GM21723 (cell line): Measurements from ENCODE around the gene PAN3.
"Not testable (repeated sequence)": the region's sequence is repeated elsewhere in the genome, so short reads cannot be mapped to it uniquely, and the experiment has no call there.

Source experiments
- ATAC-seq: cut with Tn5 transposase; IDR thresholded peaks from one replicate; pipeline ENCODE4 v1.9.1; 2021; ENCODE audit warnings: mild to moderate bottlenecking, moderate library complexity; ENCODE audit not compliant: unreplicated experiment

The PAN3 gene

DNA sequence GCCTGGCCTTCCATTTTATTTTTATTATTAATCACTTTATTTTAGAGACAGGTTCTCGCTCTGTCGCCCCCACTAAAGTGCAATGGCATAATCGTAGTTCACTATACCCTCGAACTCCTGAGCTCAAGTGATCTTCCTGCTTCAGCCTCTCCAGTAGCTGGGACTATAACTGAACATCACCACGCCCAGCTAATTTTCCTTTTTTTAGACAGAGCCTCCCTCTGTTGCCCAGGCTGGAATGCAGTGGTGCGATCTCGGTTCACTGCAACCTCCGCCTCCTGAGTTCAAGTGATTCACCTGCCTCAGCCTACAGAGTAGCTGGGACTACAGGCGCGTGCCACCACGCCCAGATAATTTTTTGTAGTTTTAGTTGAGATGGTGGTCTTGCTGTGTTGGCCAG, 6.7 kb upstream of the PAN3 start:
- ATAC-seq: no peak

DNA sequence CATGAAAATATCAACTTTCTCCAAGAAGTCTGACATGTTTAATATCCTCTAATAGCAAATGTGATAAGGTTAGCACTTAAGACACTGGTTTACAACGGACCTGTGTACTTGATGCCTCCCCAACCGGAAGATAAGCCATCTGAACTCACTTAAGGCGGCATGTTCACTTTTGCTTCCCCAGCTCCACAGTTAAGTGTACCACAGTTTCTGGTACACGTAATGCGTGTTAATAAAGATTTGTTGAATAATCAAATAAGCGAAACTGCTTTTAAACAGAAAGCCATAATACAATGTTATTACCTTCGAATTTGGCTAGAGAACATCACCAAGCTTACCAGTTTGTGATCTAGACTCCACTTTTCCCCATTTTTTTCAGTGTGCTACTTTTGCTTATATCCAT, 1.4 kb upstream of the PAN3 start:
- ATAC-seq: no peak

DNA sequence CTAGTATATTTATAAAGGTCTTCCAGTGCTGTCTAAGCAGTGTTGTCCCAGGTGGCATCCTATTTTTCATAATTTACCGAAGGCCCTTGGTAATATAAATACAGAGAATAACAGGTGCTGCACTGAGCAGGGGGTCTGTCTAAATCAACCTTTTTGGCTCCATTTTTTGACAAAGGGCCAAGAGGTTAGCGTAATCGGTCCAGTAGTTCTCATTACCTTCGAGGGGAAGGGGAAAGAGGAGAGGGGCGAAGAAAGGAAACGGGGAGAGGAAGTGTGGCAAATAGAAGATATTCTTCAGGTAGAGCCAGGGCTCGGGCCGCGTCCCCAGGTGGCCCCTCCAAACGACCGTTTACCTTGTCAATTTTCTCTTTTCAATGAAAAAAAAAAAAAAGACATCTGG, 749 bp upstream of the PAN3 start:
- peak; percentile 8 for ATAC-seq

DNA sequence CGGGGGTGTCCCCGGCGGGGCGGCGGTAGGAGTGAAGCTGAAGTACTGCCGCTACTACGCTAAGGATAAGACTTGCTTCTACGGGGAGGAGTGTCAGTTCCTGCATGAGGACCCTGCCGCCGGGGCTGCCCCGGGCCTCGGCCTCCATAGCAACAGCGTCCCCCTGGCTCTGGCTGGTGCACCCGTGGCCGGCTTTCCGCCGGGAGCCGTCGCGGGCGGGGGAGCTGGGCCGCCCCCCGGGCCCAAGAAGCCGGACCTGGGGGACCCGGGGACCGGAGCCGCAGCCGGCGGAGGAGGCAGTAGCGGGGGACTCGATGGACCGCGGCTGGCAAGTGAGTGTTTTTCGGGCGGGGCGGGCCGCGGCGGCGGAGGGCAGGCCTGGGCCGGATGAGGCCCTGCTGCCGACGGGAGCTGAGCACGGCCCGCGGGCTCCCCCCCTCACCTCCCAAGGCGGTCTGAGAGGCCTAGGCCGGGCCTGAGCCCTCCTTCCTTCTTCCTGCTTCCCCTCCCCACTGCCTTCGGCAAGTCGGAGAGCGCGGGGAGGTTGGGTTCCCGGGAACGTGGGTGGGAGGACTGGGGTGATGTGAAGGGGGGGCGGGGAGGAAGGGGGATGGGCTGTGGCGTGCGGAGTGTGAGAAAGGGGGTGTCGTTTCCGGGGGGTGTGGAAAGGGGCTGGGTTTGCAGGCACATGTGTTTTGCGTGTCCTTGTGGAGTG, 568 bp downstream of the PAN3 start:
- peak; percentile 49 for ATAC-seq

DNA sequence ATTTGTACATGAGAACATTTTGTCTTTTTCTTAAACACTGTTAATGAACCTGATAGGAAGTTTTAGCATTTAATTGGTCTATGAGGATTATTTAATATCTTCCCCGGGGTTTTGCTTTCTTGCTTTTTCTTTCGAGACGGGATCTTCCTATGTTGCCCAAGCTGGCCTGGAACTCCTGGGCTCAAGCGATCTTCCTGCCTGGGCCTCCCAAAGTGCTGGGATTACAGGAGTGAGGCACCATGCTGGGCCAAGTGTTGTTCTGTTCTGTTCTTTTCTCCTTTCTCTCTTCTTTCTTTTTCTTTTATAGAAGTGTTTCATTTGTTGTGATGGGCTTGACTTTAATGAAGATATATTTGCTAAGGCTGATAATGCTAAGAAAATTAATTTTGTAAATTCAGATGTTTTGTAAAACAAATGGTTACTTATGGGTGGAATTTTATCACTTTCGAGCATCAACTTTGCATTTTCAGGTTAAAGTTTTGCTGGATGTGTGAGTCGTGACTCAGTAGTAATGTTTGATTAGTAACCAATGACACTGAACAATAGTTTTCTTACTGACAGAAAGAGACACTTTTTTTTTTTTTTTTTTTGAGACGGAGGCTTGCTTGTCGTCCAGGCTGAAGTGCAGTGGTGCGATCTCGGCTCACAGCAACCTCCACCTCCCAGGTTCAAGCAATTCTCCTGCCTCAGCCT, 2.2 kb downstream of the PAN3 start:
- ATAC-seq: no peak

DNA sequence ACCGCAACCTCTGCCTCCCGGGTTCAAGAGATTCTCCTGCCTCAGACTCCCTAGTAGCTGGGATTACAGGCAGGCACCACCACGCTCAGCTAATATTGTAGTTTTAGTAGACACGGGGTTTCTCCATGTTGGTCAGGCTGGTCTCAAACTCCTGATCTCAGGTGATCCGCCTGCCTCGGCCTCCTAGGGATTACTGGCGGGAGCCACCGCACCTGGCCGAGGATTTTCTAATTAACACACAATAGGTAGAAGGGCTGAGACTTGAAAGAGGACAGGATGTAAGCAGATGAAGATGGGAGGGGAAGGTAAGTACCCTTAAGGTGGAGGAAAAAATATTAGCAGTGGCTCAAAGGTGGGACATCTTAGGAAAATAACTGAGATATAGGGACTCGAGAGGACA, 3.2 kb downstream of the PAN3 start:
- not testable (repeated sequence) for ATAC-seq

DNA sequence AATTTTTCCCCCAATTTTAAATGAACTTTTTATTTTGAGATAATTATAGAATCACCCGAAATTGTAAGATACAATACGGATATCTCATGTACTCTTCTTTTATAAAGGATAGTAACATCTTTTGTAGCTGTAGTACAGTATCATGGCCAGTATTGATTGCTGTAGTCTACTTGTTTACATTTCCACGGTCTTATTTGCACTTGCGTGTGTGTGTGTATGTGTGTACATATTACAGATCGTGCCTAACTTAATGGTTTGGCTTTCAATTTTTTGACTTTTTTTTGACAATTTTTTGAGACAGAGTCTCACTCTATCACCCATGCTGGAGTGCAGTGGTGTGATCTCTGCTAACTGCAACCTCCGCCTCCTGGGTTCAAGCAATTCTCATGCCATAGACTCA, 6.7 kb downstream of the PAN3 start:
- ATAC-seq: no peak

DNA sequence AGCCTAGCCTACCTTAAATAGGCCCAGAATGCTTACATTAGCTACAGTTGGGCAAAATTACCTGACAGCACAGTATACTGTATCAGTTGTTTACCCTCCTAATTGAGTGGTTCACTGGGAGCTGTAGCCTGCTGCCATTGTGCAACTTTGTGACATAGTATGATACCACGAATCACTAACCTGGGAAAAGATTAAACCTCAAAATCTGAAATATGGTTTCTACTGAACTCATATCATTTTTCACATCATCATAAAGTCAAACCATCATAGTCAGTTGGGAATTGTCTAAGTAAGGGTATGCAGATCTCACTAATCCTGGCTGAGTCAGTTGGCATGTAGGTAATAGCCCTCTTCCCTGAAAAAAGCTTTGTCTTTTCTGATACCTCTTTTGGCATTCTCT, 9.2 kb downstream of the PAN3 start:
- no peak for ATAC-seq

DNA sequence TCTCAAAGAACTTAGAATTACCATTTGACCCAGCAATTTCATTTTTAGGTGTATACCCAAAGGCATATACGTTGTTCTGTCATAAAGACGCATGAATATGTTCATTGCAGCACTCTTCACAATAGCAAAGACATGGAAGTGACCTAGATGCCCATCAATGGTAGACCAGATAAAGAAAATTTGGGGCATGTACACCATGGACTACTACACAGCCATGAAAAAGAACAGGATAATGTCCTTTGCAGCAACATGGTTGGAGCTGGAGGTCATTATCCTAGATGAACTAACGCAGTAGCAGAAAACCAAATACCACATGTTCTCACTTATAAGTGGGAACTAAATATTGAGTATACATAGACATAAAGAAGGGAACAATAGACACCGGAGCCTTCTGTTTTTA, 20.7 kb downstream of the PAN3 start:
- ATAC-seq: no peak

DNA sequence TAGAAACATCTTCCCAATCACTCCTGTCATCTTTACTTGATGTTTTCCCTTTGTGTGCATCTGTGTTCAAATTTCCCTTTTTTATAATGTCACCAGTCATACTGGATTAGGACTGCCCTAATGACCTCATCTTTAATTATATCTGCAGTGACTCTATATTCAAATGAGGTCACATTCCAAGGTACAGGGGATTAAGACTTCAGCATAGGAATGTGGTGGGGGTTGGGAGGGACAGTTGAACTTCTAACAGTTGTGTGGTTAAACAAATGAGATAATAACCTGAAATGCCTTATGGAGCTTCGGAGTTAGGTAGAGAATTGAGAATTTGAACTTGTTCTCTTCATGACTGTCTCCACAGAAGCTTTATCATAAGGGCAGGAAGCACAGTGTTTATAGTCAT, 23.0 kb downstream of the PAN3 start:
- no peak for ATAC-seq

DNA sequence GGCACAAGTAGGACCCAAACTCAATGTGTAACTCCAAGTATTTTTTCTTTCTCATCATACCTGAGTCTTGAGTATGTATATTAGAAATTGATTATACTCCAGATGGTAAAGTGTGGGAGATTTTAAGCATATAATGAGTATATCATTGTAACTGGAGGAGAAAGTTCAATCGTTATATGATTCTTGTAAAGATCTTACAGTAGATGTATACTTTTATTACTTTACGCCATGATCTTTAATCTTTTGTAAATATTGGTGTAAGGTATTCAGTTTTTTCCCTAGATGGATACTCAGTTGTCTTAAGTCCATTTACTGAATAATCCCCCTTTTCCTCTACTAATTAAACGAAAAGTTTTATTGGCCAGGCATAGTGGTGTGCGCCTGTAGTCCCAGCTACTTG, 25.2 kb downstream of the PAN3 start:
- ATAC-seq: no peak

DNA sequence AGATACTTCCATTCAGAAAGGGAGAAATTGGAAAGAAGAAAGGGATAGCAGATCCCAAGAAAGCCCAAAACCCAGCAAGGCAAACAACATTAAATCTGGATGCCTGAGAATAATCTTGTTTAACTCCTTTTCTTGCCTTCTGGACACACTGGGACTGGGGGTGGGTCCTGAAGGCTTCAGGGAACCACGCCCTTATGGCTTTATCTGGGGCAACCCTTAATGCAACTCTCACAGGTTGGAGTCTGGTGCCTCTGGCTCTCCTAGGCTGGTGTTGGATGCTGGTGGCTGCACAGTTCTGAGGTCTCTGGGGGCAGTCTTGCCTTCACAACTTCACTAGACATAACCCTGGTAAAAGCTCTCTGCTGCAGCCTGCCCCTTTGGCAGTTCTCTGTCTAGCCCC, 27.9 kb downstream of the PAN3 start:
- no peak for ATAC-seq

DNA sequence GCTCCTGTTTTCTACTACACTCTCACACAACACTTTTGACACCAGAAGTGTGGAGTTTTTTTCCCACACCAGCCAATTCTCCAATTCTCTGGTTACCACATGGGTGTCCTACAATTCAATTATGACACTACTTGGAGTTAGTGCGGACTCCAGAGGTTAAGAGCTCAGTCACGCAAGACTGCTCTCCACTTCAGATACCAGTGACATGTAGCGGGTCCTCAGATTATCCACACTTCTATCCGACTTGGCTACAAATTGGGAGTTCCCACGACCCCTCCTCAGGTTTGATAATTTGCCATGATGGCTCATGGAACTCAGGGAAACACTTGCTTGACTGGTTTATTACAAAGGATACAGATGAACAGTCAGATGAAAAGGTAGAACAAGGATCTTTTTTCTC, 32.9 kb downstream of the PAN3 start:
- no peak for ATAC-seq

DNA sequence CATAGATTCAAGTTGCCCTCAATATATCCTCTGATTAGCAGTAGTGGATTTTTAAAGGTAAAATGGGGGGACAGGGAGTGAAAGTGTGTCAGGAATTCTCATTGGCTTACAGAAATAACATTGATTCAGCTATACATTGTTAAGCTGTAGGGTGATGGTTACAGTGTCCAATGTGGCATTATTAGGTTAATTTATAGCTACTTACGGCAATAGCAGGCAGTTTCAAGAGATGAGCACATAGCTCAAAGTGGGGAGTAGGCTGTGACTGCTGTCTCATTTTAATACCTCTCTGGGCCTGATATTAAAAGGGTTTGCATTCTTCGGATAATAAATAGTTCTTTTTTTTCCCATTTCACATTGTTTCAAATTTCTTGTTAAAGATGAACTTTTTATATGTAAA, 34.6 kb downstream of the PAN3 start:
- ATAC-seq: no peak

DNA sequence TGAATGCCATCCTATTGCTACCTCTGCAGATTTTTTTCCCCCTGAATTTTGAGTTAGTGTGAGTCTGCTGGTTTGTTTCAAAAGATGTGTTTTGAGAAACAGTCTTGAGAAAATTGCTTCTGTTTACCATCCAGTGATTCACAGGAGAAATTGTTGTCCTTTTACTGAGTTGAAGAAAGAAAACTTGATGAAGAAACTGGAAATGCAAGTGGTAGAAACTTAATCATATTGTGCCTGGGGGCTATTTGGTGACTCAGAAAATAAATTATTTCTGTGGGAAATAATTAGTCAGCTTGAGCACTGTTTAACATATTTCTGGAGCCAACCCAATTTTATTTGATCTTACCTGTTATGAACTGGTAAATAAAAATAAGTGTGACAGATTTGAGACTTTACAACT, 35.4 kb downstream of the PAN3 start:
- ATAC-seq: no peak

DNA sequence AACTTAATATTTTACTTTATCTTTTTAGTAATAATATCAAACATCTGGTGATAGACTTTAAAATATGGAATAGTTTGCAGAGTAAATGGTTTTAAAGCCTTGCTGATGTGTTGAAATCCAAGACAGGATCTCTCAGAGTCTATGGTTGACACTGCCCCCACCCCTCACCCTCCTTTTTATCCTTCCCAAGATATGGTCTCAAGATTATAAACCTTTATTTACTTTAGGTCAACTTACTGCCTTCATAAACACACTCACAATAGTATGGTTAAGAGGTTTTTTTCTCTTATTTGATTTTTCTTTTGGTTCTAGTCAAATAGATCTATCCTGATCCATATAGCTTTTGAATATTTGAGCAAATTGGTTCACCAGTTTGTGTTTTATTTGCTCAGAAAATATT, 39.0 kb downstream of the PAN3 start:
- no peak for ATAC-seq

DNA sequence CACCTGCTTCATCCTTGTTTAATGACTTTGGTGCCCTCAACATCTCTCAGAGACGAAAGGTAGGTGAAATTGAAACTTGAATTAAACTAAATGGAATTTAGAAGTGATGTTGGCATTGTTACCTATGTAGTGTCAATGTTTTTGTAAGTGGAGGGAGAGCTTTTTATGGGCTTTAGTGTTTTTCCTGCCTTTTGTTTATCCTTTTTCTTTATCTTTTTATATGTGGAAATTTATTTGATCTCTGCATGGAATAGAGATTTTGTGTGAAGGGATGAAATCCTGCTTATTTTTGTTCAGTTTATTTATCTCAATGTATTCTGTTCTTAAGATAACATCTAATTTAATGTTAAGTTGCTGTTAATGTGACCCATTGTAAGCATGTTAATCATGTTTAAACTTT, 39.5 kb downstream of the PAN3 start:
- ATAC-seq: no peak

DNA sequence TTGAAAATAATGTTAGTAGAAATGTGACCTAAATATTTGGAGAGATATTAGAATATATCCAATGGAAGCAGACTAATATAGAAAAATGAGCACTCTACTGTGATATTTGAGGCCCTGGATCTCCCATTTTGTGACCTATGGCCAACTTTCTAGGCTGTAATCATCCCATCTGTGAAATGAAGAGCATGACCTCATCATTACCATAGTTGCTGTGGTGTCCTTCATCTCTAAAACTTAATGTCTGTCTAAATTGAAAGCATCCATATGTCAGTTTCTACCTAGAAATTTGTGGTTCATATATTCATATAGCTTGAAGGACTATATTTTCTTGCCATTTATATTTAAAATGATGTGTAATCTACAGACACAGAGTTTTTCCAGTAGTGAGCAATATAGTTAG, 41.6 kb downstream of the PAN3 start:
- no peak for ATAC-seq

DNA sequence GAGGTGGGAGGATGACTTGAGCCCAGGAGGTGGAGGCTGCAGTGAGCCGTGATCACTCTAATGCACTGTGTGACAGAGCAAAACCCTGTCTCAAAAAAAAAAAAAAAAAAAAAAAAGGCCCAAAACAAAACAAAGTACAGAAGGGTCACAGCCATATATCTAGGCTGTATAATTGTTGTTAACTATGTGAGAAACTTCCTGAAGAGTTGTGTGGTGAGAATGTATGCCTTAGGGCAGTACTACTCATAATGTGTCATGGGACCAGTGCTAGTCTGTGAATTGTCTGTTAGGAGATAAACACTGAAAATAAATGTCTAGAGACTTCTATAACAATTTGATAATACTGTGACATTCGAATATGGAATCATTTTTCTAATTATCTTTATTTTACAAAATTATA, 43.1 kb downstream of the PAN3 start:
- ATAC-seq: no peak

DNA sequence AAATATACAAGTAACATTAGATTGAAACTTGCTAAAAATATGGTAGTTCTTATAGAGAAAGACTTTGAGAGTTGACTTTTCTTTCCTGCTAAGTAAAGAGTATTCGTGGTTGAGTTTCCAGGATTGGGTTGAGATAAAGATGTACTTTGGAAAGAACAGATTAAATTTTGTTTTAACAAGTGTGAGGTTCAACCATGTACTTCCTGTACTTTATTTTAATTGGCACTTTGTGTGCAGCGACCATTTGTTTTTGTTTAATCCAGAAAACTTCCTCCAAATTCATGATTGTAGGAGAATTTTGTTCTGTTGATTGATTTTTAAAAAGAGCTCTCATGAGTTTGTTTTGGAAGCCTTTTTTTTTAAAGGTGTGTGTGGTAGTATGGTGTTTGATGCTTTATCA, 46.9 kb downstream of the PAN3 start:
- no peak for ATAC-seq

DNA sequence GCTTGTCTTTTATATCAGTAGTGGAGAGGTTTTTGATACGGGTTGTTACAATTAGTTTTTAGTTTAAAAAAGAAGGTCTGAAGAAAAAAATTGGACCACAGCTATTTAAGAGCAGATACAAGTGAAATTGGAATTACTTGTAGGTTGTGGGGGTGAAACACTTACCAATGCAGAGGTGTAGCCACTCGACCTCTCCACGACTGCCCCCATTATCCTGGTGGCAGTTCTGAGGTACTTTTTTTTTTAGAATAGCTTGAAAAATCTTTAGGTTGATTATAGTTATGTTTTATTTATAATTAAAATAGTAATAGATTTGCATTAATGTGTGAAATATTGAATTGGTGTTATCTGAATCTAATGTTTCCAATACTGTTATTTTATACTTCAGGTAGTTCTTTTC, 60.7 kb downstream of the PAN3 start:
- no peak for ATAC-seq

DNA sequence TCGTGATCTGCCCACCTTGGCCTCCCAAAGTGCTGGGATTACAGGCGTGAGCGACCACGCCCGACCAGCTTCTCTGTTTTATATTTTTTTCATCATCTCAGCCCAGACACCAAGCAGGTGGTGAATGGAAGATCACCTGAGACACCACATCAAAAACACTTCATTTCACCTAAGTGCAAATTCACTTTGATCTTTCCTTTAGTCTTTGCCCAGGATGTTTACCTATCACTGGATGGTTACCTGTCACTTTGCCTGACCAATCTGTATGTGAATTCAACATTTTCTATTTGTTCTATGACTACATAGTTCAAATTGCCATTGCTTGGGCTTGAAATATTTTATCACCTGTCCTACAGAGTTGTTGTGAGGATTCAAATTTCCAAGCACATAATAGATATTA, 65.7 kb downstream of the PAN3 start:
- ATAC-seq: no peak
